OCI-LY1 (cell line): Measurements from ENCODE around the gene ROBO1.

Experiments
- CTCF ChIP-seq: fragments of 200-600 bp; sonication (generic), shearing (Covaris generic); IDR thresholded peaks from 2 replicates; pipeline ENCODE4 v1.5.1; 2017; ENCODE audit warnings: mild to moderate bottlenecking, antibody characterized with exemption, low read length, moderate library complexity, mixed read lengths
- EZH2 ChIP-seq: fragments of 200-600 bp; sonication (generic), shearing (Covaris generic); IDR thresholded peaks from 2 replicates; pipeline ENCODE4 v1.8.0; 2017; ENCODE audit warnings: borderline replicate concordance, mixed run types, mild to moderate bottlenecking, antibody characterized with exemption, low read length, moderate library complexity, mixed read lengths

GRCh38 chr3:79018265-79018664 lies 749.5 kb downstream of the ROBO1 start:
- TF ChIP-seq CTCF (no peak), EZH2 (no peak)
